ENCODE measurements around the gene ZBTB20.
"Not testable (repeated sequence)": the region's sequence is repeated elsewhere in the genome, so short reads cannot be mapped to it uniquely, and the experiment has no call there.

ZBTB20 gene

DNA sequence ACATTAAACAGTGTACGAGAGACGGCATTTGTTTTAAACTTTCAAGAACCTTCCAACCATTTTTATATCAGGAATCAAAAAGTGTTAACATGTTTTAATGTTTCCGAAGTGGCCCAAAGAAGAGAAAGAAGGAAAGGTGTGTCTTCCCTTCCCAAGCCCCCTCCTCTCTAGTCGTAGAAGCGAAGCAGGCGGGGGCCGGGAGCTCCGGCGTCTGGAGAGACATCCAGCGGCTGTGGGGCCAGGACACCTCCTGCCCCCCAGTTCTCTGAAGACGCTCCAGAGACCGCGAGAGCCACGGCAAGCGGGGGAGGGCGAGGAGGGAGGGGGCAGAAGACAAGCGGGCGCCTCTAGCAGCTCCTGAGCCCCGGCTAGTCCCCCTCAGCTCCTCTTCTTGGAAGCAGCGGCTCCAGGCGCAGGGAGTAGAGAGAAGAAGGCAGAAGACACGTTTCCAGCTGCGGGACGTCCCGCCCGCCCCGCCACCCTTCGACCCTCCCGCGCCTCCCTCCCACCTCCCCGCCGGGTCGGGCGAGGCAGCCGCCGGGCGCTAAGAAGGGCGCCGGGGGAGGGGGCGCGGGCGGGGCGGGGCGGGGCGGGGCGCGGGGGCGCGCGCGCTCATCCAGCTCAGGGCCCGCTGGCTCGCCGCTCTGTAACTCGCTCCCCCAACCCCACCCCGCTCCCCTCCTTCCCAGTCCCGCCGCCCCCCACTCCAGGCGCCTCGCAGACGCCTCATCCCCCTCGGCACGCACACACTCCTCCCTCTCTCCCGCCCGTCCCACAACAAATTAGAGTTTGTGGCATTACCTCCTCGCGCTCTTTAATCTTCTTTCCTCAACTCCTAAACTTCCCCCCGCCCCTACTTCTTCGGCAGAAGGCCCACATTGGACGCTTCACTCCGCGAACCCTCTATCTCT, at the start of gene ZBTB20:
Gene ZBTB20, minus strand, starts transcription at position 871 of the 911 bp plus-strand sequence.
- no peak for FAIRE-seq

DNA sequence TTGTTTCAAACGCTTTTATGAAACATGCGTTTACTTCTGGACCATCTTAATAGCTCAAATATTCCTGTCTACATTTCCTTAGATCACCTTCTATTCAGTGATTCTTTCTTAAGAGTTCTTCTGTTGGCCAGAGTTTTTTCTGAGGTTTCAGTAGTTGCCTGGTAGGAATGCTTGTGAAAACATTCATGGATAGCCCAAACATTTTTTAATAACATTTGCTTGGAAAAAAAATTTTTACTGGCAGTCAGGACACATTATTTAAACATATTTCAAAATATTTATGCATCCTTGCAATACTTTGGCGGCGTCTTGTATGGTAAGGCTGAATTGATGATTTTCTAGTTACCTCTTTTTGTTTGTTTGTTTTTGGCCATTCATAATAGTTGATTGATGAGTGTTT, 47.4 kb upstream of the ZBTB20 start:
- FAIRE-seq, result no peak

DNA sequence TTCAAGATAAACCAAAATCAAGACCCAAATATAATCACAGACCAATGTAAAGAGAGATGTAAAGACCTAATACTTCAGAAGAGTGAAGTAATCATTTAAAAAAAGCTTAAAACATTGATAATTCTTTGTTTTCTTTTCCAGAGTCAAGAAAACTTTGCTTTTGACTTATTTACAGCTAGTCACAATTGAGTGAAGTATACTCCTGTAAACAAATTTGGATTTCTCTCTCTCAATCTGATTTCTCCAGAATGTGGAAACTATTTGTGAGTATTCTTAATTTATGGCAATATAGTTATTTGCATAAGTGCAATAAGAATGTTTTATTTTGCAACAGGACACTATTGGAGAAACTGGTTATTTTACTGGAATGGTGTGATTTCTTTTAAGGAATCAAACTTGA, 43.7 kb upstream of the ZBTB20 start:
- FAIRE-seq, result no peak

DNA sequence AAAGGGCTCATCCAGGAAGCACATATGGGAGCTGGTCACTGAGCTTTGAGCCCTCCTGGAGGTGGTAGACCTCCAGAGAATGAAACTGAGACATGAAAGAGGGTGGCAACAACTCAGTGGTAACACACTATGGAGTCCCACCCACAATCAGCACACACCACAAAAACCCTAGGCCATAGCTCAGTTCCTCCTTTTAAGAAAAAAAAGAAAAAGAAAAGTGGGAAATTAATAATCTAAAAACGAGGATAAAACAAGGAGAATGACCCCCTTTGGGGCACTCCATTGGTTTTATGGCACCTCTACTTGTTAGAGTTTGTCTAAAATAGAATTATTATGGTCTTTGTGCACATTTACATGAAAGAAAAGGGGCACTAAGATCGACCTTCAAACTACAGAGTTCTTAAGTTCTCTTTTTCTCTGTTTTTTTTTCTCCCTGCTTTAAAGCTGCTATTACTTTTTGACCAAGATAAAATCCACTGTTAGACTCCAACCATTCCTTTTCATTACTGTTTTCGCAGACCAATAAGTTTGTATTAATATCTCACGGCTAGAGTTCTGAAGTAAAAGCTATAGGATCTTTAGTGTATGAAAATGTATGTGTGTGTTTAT, 40.2 kb upstream of the ZBTB20 start:
- FAIRE-seq, result no peak

DNA sequence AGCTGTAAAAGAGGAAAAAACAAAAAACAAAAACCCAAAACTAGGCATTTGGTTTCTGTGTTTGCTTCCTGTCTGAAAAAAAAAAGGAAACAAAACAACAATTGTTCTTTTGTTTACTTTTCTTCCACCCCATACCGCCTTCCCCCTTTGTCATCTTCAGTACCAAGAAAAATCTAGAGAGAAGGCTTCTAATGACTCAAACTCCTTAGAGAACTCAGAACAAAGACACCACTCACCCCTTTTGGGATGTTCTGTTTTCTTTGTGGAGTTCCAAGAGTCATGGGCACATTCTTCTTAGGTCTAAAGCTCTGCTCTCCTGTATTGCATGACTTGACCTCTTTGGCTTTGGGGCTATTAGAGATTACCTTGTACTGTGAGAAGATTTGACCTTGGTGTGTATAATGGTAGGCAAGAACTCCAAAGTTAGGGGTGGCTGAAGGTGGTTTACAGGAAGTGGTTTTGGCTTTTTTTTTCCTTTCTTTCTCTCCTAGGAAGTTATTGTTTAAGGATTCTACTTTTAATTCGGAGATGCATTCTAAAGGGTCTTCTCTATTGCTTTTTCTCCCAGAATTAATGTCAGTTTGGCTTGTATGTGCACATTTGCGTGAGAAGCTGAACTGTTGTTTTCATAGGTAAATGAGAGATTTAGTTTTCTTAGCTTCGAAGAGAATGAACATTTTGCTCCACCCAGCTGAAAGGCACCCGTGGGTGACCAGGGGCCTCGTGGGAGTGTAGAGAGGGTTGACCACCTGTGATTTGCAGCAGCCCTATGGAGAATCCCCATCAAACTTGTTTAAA, 39.5 kb upstream of the ZBTB20 start:
- no peak for FAIRE-seq

DNA sequence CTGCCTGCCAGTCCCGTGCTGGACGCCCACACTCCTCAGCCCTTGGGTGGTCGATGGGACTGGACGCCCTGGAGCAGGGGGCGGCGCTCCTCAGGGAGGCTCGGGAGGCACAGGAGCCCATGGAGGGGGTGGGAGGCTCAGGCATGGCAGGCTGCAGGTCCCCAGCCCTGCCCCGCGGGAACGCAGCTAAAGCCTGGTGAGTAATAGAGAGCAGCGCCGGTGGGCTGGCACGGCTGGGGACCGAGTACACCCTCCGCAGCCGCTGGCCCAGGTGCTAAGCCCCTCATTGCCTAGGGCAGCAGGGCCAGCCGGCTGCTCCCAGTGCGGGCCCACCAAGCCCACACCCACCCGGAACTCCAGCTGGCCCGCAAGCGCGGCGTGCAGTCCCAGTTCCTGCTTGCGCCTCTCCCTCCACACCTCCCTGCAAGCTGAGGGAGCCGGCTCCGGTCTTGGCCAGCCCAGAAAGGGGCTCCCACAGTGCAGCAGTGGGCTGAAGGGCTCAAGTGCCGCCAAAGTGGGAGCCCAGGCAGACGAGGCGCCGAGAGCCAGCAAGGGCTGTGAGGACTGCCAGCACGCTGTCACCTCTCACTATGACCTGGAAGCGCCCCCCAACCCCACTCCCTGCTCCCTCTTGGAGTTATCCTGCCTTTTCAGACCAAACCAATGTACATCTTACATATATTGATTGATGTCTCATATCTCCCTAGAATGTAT, 37.9 kb upstream of the ZBTB20 start:
- not testable (repeated sequence) for FAIRE-seq

DNA sequence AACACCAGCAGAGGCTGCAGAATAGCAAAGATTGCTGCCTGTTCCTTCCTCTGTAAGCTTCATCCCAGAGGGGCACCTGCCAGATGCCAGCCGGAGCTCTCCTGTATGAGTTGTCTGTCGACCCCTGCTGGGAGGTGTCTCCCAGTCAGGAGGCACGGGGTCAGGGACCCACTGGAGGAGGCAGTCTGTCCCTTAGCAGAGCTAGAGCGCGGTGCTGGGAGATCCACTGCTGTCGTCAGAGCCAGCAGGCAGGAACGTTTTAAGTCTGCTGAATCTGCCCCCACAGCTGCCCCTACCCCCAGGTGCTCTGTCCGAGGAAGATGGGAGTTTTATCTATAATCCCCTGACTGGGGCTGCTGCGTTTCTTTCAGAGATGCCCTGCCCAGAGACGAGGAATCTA, 31.8 kb upstream of the ZBTB20 start:
- FAIRE-seq, result not testable (repeated sequence)

DNA sequence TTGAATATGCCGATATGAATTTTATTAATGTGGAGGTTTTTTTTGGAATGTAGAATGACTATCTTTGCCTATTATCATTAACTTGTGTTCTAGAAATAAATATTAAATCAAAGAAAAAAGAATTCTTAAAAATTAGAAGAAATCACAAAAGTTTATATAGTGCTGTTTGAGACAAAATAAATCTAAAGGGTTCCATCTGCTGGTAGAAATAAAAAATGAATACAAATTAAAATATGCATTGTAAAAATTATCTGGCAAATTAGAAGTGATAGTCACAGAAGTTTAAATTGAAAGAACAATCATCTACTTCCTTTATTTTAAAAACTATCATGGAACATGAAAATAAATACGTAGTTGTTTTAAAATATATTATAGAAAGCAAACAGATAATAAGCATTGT, 22.7 kb upstream of the ZBTB20 start:
- FAIRE-seq, result peak; percentile 98

DNA sequence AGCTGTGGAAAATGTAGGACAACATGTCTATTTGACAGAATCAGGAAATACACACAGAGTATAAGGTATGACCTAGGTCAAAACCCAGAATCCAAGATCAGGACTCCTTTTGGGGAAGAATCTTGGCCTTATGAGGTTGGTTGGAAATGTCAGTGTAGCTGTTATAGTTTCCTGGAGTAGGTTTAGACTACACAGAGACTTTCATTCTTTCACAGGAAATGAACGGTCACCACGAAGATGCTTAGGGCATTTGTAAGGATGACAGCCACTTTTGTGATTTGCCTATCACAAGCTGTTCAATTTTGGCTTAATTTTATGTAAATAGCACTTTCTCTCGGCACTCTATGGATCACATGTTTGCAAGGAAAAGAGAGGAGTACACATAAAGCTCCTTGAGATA, 18.6 kb upstream of the ZBTB20 start:
- FAIRE-seq, result no peak

DNA sequence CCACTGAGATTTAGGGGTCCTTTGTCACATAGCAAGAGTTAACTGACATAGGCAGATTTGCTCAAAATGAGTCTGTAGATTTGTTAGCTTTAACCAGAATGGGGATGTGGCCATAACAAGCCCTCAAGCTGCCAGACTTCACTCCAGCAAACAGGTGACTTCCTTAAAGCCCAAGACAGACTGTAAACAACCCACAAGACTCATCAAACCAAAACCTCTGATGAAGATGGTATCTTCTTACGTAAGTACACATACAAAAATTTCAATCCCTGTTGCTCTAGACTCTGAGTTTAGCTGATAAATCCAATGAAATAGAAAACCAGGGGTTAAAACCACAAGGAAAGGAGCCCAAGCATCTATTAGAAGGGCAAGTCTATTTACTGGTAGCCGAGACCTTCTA, 18.2 kb upstream of the ZBTB20 start:
- FAIRE-seq, result no peak

DNA sequence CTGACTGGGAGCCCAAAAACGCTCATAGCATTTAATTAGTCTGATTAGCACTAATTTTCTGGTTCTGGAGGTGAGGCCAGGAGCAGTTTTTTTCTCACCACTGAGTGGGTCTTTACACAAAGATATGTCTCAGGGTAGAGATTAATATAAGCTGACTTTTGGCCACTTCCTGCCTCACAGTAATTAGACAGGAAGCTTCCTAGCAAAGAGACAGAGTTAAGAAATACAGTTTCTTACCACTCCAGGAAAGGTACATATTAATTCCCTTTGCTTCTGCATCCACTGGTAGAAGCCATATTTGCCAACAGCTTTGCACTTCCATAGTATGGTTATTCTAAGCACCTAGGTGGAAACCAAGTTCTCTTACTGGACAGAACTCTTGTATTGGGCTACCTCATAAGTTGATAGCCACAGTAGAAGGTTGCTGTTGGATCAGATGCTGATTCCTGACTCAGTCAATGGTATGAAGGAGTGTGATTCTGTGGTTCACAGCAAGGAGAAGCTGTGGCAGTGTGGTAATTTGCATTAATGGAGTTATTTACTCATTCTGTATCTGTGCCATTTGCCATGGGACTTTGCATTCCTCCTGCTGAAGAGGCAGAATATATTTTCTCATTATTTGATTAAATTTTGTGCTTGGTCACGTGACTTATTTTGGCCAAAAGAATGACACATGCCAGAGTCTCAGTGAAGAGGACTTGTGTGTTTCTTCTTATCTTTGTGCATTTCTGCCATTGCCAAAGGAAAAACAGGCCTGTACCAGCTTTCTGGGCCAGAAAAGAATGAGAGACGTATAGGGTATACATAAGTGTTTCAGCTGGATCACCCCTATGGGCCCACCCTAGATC, 17.5 kb upstream of the ZBTB20 start:
- no peak for FAIRE-seq

DNA sequence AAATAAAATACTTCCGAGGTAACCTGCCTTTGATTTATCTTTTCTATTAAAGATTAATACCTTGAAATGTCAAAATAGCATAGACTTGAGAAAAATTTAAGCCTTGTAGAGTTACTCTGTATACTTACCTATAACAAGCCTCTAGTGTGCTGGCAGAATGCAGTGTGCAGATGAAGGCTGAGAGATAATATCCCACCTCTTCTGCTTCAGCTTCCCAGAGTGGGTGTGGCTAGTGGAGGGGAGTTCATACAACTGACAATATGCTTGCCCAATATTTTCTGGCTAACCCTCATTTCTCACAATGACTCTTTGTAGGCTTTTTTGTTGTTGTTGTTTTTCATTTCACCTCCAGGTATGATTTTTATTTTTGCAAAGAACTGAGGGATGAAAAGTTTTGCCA, 15.7 kb upstream of the ZBTB20 start:
- no peak for FAIRE-seq

DNA sequence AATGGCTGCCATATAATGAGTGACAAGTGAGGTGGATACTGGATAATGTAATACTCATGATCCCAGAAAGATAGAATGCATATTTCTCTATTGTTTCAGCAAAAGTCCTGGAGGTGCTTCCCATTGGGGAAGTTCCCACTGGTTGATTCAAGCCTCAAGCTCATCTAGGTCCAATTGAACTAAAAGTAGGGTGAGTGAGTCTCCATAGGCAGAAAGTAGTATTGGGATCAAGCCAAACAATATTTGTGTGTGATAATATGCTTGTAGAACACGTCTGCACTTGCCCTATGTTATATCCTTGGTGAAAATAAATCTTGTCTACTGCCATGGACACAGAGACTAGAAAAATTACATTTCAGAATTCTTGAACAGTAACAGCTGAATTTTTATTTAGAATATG, 14.8 kb upstream of the ZBTB20 start:
- no peak for FAIRE-seq

DNA sequence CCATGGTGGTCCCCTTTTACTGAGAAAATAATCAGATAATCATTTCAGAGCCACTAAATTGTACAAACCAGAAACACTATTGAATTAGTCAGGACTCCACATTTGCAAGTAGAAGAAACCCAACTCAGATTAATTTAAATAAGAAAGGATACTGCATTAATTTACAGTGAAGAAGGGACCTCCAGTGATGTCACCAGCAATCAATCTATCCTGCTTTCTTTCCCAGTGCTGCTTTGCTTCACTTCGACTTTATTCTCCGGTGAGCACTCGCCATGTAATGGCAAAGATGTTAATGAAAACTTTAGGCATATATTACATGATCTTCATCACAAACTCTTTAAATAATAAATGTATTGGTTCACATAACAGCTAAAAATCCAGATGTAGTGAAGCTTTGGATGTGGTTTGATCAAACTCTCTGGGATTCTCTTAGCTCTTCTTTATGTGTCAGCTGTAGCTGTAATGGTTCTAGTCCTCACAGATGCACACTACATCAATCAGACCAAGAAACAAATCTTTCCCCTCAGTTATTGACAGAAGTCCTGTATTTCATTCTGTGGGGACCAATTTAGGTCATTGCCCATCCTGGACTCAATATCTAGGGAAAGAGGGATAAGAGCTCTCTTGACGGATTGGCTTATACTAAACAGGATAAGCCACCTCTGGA, 14.2 kb upstream of the ZBTB20 start:
- no peak for FAIRE-seq

DNA sequence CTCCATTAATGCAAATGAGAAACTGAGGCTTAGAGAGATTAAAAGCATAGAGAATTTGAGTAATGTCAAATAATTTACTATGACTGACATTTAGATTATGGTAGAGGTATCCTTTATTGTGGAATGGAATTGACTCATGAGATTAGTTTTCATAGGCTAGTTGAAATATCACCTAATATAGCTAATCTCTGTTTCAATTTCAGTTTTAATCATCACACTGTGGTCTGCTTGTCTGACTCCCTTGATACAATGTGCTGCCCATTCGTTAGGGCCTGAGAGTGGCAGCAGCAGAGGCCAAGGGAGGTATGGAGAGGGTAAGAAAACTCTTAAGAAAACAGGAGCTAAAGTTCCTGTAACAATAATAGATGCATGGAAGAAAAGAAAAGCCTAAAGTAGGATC, 13.2 kb upstream of the ZBTB20 start:
- no peak for FAIRE-seq

DNA sequence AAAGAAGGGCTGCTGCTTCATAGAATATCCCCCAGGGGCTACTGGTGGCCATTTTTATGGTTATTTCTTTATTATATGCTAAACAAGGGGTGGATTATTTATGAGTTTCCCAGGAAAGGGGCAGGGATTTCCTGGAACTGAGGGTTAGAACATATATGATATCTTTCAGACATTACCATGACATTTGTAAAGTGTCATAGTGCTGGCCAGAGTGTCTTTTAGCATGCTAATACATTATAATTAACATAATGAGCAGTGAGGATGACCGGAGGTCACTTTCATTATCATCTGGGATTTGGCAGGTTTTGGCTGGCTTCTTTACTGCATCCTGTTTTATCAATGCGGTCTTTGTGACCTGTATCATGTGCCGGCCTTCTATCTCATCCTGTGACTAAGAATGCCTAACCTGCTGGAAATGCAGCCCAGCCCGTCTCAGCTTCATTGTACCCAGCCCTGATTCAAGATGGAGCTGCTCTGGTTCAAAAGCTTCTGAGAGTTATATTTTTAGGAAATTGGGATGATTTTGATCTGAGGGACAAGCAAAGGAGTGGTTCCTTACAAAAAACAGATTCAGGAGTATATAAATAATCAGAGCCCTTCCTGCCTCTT, 9.1 kb upstream of the ZBTB20 start:
- FAIRE-seq, result no peak

DNA sequence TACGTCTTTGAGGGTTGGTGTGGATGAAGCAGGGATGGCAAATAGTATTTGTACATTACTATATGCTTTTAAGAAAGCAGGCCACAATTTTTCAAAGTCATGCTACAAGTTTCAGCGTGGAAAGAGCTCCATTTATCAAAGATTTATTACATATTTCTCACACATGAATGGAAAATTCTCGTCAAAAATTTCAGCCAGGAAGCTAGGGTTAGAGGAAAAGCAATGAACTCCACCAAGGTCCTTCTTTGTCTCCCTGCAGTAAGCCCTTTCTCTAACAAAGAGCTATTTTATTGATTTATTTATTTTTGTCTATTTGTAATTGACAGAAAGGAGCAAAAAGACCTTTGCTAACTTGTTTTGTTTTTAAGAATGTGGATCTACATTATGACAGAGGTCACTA, 7.5 kb upstream of the ZBTB20 start:
- no peak for FAIRE-seq

DNA sequence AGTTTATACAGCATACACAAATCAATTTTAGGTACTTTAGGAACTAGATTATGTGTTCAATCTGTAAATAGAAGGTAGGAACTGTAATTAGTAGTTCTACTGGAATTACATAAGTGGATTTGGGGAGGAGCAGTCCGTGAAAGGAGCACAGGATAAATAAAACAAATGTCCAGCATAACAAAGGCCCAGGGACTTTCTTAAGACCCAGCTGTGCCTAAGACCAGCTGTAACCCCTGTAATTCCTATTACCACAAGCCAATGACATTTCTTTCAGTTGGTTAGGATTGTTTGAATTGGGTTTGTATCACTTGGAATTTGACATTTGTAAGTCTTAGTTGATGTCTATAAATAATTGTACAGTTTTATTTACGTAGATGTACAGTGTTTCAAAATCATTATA, 4.8 kb upstream of the ZBTB20 start:
- FAIRE-seq, result no peak

DNA sequence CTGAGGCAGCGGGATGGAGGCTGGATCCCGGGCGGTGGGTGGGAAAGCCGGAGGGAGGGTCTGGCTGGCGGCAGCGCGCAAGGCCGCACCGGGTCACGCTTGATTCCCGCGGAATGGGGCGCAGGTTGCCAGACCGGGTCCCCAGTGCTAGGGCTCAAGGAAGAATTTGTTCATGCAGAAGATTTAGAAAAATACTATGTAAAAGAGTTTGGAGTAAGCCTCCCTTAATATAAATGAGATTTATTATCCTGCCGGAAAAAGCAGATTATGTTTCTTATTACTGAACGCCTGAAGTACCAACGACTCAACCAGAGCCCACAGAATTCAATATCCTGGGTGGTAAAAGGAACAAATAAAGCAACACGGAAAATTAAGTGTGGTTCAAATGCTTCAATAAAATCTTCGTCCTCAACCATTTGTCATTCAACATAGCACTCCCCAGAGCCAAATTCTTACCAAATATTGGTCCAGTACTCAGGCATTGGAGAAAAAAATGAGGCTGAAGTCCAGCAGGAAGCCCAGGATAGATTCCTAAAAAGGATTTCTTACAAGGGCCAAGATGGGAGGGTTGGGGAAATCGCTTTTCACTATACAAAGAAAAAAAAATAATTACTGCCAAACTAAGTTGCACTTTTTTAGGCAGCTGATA, 1.2 kb upstream of the ZBTB20 start:
- FAIRE-seq, result peak; percentile 12
